Heart left ventricle (tissue), 13 donors: ENCODE results near the gene PANK3.

Source experiments
- CTCF ChIP-seq, 12 donors: fragments of 200-600 bp; sonication (generic) in 4 of 12; IDR thresholded peaks; one replicate each; pipeline versions ENCODE4 v1.5.0 to v1.8.0; 2018 to 2022; ENCODE audit warnings: antibody characterized with exemption in 12 of 12, mild to moderate bottlenecking in 5 of 12
- POLR2A ChIP-seq, 2 donors: fragments of 450-650 bp; IDR thresholded peaks; one replicate each; pipeline ENCODE4 v1.6.1; 2017; ENCODE audit warnings: antibody characterized with exemption in 2 of 2, mild to moderate bottlenecking in 2 of 2, moderate library complexity in 2 of 2
- donor health status: ischemic (EF 13 %, LVEDD 7.1; RV severe dilation, severe dysfunction).
- donor health status: DM: no; HTN: yes; CAD: no.
- donor health status: DM: no; HTN: no; CAD: no.
- donor health status: ischemic (EF 25% LVEDD 6.9; RV normal size, moderate dysfunction).
- donor health status: ischemic (EF 25% LVEDD 5.7; RV mildly dilated, moderate dysfunction).
- donor health status: ischemic (EF 35%, LVEDD 5.7; RV mildly dilated, moderate dysfunction).
- donor health status: nonischemic (EF 11% LVEDD 7.7; RV severe dilation, severe dysfunction).
- donor health status: DM: yes; HTN: yes; CAD: no.
- donor health status: PGD.
- donor health status: ischemic (EF 29% LVEDD 5.4; RV normal size, mild dysfunction).
- donor health status: nonischemic (EF 23%, LVEDD 6.1; RV moderate dilation, normal function).

- no peak for TF ChIP-seq POLR2A (IDR thresholded peaks at IDR 0.05)
- no peak for TF ChIP-seq CTCF (IDR thresholded peaks at IDR 0.05)
These were observed 49.6 kb downstream of the PANK3 start for GRCh38 chr5:168529374-168530234.
